Tibial nerve (tissue), 3 donors: Measurements from ENCODE around the gene NEAT1.

Source experiments
- POLR2A ChIP-seq, 2 donors: fragments of 450-650 bp; IDR thresholded peaks; one replicate each; pipeline ENCODE4 v1.6.1; 2017; ENCODE audit warnings: antibody characterized with exemption in 2 of 2, mild to moderate bottlenecking in 2 of 2, moderate library complexity in 2 of 2
- TF ChIP-seq, protein P1 (sequence below), 5 experiments: fragments of 200-600 bp in 3 of 5; fragments of 450-650 bp in 2 of 5; sonication (generic) in 3 of 5; IDR thresholded peaks; one replicate each; pipeline ENCODE4 v1.5.1; 2016 to 2019; ENCODE audit warnings: antibody characterized with exemption in 5 of 5, mild to moderate bottlenecking in 3 of 5, moderate library complexity in 2 of 5

DNA sequence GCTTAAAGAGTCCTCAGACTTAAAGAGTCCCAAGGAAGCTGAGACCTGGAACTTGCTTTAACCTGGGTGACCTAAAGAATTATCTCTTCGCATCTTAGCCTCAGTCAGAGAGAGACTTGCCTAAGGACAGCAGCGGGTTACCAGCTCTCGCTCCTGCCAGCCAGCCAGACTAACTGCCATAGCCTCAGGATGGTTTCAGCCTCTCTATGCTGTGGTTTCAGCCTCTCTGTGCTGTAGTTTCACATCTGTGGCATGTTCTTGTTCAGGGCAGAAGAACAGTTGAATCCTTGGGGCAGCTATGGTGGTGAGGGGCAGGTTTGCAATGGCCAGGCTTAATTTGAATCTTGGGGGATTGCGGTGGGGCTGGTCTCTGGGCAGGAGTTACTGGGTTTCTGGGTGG lies 33.9 kb upstream of the NEAT1 start:
- no peak for TF ChIP-seq POLR2A (IDR thresholded peaks at IDR 0.05)
- TF ChIP-seq, protein P1, sequence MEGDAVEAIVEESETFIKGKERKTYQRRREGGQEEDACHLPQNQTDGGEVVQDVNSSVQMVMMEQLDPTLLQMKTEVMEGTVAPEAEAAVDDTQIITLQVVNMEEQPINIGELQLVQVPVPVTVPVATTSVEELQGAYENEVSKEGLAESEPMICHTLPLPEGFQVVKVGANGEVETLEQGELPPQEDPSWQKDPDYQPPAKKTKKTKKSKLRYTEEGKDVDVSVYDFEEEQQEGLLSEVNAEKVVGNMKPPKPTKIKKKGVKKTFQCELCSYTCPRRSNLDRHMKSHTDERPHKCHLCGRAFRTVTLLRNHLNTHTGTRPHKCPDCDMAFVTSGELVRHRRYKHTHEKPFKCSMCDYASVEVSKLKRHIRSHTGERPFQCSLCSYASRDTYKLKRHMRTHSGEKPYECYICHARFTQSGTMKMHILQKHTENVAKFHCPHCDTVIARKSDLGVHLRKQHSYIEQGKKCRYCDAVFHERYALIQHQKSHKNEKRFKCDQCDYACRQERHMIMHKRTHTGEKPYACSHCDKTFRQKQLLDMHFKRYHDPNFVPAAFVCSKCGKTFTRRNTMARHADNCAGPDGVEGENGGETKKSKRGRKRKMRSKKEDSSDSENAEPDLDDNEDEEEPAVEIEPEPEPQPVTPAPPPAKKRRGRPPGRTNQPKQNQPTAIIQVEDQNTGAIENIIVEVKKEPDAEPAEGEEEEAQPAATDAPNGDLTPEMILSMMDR (IDR thresholded peaks at IDR 0.05): no peak
